LNCaP clone FGC (cell line): ENCODE data around the gene TMEM52B.

ENCODE experiments used
- DNase-seq: peaks from one replicate; pipeline ENCODE4 v3.0.0-alpha.2; 2011; ENCODE audit warnings: low read depth
- H3K4me3 ChIP-seq: 2 replicates; pipeline ENCODE4 v1.5.1; 2011; ENCODE audit warnings: mild to moderate bottlenecking, low read depth, low read length, control low read depth
- CTCF ChIP-seq: IDR thresholded peaks from 2 replicates; pipeline ENCODE4 v1.5.1; 2012; ENCODE audit warnings: mild to moderate bottlenecking; ENCODE audit not compliant: control insufficient read depth, insufficient read depth; ENCODE audit errors: extremely low read depth

The TMEM52B gene

DNA sequence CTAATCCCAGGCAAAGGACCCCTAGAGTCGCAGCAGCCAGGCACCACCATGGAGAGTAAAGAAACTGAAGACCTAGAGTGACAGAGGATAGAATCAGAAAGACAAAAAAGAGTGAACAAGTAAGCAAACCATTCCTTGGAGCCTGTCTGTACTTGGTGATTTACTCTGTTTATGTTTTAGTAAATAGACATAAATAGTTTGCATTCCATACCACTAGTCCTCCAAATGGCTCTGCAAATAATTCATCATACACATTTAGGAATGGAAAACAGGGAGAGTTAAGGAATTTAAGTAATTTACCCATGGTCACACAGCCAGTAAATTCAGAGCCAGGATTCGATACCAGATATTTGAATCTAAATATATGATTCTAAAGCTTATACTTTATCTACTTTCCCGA, 9.7 kb upstream of the TMEM52B start:
- TF ChIP-seq CTCF: no peak
- no peak for DNase-seq
- no peak overlapping the region for H3K4me3 ChIP-seq

- TF ChIP-seq CTCF: no peak
- no peak for DNase-seq
- no peak overlapping the region for H3K4me3 ChIP-seq
Measured at GRCh38 chr12:10170216-10170615, 8.6 kb upstream of the TMEM52B start.

DNA sequence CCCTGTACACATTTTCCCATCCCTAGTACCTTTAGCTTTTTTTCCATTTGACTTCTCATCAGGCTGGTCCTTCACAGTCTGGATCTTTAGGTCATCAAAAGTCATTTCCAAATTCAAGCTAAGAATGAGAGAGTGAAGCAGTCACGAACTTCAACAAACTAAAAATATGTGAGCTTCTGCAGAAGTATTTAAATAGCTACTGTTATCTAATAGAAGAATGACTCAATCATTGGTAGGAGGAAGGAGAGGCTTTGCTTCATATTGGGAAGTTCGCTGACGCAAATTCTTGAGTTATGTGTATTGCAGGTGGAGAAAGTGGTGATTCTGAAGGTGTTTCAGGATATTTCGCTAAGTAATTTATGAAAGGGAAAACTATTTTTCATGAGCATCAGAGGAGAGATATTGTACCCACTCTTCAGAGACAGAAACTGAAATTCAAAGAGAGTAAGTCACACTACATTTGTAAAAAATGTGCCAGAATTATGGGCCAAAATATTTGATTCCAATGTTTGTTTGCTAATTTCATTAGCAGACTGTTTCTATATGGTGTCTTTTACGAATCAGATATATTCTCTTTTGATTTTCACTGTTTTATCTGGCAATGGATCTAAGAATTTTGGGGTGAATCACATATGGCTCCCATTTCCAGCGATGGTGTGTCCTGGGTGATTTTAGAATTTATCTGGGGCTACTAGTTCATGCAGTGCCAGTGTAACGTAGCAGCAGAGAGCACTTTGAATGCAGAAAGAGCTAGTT, 6.7 kb upstream of the TMEM52B start, which contains the start of gene OLR1:
OLR1 (minus strand) TSS at position 160 of the 756 bp plus-strand sequence; CDS start at position 105, 55 bp downstream.
- DNase-seq: no peak
- no peak within 1 kb of the TSS for H3K4me3 ChIP-seq
- no peak for TF ChIP-seq CTCF

DNA sequence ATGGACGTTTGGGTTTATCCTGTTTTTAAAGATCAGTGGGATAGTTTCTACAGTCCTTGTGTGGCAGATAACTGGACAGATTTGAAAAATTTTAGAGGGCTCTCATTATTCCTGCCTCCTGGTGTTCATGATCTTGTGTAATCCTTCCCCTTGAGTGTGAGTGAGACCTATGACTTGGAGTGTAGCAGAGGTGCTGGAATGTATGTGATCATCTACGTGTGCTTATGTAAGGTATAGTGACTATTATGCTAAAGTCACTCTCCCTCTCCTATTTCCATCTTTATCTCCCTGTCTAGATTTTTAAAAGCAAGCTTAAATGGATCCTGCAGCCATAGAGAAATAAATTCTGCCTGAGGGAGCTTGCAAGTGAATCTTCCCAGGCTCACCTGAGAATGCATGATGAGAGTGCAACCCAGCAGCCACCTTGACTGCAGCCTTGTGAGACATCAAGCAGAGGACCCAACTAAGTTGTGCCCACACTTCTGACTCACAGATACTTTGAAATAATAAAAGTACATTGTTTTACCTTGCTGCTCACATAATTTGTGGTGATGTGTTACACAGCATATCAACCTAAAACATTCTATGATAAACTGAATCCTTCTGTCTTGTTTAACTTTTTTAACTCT, 3.7 kb upstream of the TMEM52B start:
- no peak for TF ChIP-seq CTCF
- no peak for DNase-seq
- H3K4me3 ChIP-seq: no peak overlapping the region

DNA sequence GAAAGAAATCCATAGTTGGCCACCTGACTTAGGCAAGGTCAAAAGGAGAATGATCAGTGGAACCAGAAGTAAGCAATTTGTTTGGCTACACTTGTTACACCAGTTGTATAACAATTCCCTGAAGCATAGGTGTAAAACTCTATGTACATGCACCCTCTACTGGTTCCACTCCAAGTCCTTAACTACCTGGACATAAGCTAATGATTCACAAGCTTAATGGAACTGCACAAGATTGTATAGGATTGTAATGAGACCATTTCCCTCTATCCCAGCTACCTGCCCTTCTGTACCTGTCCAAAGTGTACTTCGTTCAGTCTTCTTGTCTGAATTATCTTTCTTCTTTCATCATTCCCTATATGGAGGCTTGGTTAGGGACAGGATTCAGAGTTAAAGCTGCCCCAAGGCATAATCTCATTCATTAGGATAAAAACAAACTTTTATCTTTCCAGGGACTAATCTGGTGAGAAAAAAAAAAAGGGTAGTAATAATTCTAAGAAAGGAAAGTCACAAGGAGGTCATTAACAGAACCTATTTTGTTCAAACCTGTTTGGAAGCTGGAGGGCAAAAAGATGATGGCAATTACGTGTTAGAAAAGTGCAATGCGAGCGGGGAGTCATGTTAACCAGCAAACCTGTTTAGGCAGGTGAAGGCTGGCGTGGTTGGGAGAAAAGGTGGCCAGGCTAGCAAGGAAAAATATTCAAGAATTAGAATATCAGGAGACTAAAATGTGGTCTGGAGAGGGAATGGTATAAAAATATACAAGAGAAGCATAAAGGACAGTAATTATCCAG, 2.8 kb upstream of the TMEM52B start:
- TF ChIP-seq CTCF: peak; percentile 15; the same call in 1 of the 2 replicates
- DNase-seq: no peak
- no peak overlapping the region for H3K4me3 ChIP-seq

- H3K4me3 ChIP-seq: no peak overlapping the region
- TF ChIP-seq CTCF: no peak
- no peak for DNase-seq
Measured at GRCh38 chr12:10179776-10180181, 947 bp downstream of the TMEM52B start.
